HG02840 (cell line): ENCODE results near the gene KCNA1.

Experiments used
- ATAC-seq: cut with Tn5 transposase; IDR thresholded peaks from one replicate; pipeline ENCODE4 v1.9.1; 2021; ENCODE audit warnings: mild to moderate bottlenecking, moderate library complexity, moderate number of reproducible peaks; ENCODE audit not compliant: unreplicated experiment, low FRiP score

The KCNA1 gene

DNA sequence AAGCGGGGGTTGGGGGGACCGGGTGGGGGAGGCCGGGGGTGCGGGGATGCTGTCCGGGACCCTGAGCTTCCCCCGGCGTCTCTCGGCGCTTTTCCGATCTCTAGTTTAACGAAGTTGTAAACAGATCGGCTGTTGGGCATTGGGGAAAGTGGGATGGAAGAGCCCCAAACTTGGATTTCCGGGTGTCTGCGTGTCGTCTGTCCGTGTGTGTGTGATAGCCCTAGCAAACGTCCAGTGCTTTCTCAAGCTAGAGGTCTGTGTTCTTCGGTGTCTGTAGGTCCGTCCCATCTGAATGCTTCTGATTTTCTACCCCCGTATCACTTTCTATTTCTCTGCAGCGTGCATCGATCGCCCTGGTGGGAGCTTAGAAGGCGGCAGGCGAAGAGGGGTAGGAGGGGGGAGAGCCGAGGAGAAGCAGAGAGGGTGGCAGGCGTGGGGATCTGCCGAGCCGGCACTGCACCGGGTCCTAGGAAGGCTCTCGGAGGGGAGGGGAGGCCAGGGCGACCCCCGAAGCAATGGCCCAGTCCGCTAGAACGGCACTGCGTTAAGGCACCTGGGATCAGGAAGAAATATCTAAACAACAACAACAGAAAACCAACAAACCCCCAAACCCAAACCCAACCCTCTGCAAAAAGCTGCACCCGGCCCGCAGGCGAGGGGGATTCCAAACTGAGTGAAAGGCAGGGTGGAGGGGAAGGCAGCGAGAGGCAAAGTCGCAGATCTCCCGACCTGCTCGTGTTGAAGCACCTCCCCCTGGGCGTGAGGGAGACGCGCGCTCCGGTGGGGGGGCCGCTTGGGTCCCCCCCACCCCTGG is 1.0 kb downstream of the KCNA1 start:
- no peak for ATAC-seq

DNA sequence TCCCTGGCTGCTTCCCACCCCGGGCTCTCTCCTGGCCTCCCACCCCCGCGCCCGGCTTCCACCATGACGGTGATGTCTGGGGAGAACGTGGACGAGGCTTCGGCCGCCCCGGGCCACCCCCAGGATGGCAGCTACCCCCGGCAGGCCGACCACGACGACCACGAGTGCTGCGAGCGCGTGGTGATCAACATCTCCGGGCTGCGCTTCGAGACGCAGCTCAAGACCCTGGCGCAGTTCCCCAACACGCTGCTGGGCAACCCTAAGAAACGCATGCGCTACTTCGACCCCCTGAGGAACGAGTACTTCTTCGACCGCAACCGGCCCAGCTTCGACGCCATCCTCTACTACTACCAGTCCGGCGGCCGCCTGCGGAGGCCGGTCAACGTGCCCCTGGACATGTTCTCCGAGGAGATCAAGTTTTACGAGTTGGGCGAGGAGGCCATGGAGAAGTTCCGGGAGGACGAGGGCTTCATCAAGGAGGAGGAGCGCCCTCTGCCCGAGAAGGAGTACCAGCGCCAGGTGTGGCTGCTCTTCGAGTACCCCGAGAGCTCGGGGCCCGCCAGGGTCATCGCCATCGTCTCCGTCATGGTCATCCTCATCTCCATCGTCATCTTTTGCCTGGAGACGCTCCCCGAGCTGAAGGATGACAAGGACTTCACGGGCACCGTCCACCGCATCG is 1.8 kb downstream of the KCNA1 start:
- ATAC-seq: no peak

DNA sequence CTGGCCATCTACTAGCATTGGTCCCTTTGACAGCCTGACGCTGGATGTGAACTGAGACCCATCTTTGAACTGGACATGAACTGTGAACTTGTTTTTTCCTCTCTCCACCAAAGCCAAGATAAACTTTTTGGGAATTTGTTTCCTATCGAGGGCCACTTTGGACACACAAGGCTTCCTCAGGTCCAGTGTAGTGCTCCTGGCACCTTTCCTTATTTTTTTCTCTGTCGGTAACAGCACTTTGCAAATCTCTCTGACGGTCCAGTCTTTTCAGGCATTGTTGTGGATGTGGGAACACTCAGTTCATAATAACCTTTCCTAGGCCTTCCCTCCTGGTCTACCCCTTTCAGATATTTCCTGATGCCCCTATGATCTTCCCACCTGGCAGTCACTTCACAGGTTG is 5.0 kb downstream of the KCNA1 start:
- ATAC-seq: no peak

GRCh38 chr12:4915752-4916151 is 6.0 kb downstream of the KCNA1 start:
- ATAC-seq: no peak

DNA sequence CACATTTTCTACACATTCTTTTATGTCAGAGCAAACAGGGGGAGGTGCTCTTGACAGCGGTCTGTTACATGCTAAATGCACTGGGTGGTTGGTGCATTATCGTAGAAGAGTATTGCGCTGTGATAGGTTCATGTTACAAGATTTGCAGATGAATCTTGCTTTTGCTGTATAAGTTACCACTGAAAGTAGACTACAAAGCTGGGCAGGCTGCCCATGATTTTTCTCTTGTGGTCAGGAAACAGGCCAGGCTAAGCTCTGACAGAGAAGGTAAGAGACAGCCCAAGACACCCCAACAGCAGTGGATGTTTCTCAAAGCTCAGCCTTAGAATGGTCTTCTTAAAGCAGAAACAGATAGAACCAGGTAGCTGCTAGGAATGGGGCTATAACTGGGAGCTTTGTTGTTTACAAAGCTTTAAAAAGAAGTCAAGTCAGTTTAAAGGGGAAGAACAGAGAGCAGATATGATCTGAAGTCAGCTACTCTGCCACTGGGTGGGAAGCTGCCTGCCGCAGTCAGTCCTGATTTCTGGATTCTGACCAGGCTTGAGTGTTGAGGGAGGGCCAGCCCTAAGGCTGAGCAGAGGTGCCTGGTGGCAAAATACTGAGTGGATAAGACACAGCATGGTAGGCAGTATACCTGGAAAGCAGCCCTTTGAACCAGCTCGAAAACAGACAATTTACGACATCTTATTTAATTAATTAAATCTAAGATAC is 9.4 kb downstream of the KCNA1 start:
- no peak for ATAC-seq

GRCh38 chr12:4932576-4932975 is 22.9 kb downstream of the KCNA1 start:
- ATAC-seq: no peak

GRCh38 chr12:4933411-4933810 is 23.7 kb downstream of the KCNA1 start:
- no peak for ATAC-seq

DNA sequence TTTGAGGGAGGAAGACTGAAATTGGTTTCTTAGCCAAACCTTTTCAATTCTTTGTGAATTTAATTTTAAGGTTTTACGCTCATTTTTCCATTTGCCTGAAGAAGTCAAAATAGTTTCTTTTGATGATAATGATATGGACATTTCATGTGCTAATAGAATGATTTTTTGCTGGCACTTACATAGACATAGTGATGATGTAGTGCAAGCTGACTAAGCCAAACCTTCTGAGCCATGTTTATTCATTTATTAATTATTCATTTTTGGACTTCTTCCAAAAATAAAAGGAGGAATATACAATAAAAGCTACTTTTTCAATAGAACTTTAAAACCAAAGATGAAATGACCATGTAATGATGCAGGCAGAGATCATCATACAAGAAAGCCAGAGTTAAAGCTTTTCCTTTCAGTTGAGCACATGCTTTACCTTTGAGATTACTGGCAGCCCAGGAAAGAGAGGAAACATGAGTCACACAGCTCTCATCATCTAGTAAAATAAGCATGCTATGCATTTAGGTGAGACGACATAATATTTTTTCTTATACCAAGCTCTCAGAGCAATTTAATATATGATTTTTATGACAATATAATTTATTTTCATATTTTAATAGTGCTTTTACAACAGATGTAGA is 24.8 kb downstream of the KCNA1 start:
- ATAC-seq: no peak

GRCh38 chr12:4938900-4939299 is 29.2 kb downstream of the KCNA1 start:
- ATAC-seq: no peak

- ATAC-seq: no peak
These were observed 29.8 kb downstream of the KCNA1 start for GRCh38 chr12:4939418-4940023.

GRCh38 chr12:4943067-4943937 is 33.6 kb downstream of the KCNA1 start:
- ATAC-seq: no peak

DNA sequence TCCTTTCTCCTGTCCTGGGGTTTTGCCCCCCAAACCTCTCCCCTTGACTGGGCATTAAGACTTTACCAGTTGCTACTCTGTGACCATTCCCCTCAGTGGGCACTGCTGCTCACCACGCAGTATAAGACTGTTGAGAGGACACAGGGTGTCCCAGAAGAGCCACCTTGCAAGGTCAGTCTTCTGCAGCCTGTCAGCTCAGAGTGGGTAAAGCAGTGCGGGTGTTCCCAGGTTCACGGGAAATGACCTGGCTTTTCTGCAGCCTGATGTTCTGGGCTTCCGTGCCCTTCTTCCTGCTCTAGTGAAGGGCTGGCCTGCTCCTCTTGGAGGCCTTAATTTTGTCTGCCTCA is 34.2 kb downstream of the KCNA1 start:
- ATAC-seq: no peak

DNA sequence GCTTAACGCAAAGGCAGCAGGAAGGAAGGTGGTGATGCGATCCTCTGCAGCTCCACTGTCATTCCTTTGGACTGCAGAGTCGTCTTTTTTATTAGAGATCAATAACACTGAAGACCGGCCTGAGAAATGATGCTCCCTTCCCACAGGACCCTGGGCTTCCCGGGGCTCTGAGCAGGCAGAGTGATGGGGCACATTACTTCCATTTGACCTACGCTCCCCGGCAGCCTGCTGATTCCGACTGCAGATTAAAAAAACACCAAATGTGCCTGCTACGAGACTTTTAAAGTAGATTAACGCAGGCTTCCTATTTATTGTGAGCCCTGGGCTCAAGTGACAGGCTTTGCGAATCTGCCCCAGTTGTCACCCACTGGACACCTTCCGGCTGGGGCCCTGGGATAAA is 37.5 kb downstream of the KCNA1 start:
- ATAC-seq: no peak

- ATAC-seq: no peak
These were observed 41.4 kb downstream of the KCNA1 start for GRCh38 chr12:4951083-4951482.

DNA sequence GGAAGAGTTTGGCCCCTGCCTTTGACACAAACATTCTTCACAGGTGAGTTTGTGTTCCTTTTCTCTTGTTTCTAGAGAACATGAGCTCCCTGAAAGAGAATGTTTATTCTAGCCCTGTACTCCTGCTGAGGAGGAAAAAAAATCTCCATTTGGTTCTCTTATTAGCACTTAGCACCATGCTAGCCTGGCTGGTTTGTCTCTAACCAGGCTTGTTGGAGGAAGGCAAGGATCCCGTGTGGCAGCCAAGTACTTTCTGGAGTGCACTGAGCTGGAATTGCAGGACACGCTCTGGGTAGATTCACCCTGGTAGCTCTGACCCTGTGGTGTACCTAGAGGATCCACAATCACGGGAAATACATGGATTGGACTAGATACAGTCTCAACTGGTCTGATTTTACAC is 41.9 kb downstream of the KCNA1 start:
- no peak for ATAC-seq

DNA sequence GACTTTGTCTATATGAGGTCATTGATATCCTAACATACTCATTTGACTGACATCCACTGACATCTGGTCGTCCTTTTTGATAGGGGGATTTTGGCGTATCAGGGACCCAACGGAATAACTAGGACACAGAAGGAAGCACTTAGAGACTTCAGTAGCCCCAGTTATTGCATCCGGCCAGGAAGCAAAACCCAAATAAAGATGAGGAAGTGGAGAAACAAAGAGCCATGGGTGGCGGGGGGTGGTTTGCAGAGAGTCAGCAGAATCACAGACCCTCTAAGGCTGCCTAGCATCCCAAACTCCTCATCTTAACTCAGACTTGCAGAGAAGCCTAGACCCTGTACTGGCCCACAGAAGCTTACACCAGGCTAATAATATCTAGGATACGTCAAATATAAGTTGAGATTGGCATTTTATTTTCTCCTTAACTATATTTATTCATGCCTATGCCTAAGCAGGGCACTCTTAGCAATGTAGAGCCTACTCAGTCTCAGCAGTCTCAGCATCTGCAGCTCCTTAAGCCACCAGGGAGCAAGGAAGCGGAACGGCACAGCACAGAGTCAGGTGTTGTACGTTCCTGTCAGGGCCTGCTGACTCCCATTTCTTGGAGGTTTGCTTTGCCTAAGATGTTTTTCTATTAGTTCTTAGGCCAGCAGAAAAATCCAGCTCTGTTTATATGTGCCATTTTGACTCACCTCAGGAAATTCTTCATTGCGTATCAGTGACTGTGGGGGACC is 45.1 kb downstream of the KCNA1 start:
- ATAC-seq: no peak

DNA sequence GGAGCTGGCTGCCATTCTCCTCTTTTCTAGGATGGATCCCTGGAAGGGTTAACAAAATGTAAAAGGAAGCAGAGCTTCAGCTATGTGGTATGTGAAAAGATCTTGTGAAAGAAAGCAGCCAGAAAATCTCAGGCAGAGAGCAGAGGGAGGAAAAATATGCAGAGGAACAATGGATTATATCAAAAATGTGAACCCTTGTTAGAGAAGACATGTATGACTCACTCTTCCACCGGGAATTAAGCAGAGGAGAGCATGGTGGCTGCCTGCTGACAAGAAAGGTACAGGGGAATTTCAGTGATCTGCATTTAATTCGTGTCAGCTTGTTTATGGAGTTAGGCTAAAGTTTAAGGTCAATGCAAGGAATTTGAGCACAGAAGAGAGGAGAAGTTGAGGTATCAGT is 46.3 kb downstream of the KCNA1 start:
- ATAC-seq: no peak

GRCh38 chr12:4956968-4957367 is 47.3 kb downstream of the KCNA1 start:
- no peak for ATAC-seq

- ATAC-seq: no peak
These were observed 48.1 kb downstream of the KCNA1 start for GRCh38 chr12:4957761-4958160.
